Left renal pelvis (tissue), 4 donors: Measurements from ENCODE around the gene TCF7L1. TPM values are rescaled to one million over a fixed set of nuclear protein-coding genes. Genes with fewer than 3 reads are reported as not detected.

Experiments used
- DNase-seq, 4 donors: peaks; one replicate each; pipeline ENCODE4 v3.0.0-alpha.2; 2013; ENCODE audit warnings: low read depth in 4 of 4, low spot score in 3 of 4
- polyA plus RNA-seq, 4 donors: library from polyadenylated mRNA; unstranded; fragments of 120-200 nt; gene quantifications; one replicate each; pipeline ENCODE4 v1.2.1, GENCODE V29; 2013; ENCODE audit not compliant: insufficient read length in 4 of 4

Gene TCF7L1
- polyA plus RNA-seq, 4 donors: 46.8 to 61.0 (median 56.5) TPM

DNA sequence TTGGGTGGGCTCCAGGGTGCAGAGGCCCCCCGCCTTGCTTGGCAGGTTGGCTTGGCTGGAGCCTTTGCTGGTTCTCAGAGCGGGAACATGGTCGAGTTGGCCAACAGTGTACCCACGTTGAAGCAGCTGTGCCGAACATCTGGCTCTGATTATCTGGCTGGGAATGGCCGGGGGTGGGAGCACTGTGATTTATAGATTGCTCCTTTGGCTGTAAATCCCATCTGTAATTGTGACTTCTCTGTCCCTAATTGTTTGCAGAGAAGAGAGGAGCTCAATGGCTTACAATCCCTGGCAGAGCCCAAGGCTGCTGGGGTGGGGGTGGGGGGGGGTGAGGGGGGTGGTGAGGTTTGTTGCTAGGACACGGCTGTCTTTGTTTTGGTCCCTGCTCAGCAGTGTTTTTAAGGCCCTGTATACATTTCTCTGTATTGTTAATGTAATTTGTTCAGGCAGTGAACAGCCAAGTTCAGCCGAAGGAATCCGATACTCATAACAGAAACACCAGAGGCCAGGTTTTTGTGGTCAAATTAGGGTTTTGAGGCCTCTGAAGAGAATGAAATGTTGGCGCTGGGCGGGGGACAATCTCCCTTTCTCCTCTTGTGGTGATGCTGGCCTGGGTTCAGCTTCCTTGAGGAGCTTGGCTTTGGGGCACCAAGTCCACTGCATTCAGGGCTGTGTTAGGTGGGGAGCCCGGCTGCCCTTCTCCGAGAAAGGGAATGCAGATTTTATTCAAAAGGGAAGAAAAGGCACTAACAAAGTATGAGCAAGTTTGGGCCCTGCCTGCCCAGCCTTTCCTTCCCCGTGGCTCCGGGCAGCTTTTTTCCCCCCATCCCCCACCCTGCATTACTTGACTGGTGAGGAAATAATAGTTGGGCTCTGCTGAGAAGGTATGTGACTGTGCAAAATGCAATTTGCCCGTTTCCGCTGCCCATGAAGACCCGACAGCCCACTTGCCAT lies 82.5 kb downstream of the TCF7L1 start:
- peak in 2 of 4 donors; percentile 40 to 49 for DNase-seq

DNA sequence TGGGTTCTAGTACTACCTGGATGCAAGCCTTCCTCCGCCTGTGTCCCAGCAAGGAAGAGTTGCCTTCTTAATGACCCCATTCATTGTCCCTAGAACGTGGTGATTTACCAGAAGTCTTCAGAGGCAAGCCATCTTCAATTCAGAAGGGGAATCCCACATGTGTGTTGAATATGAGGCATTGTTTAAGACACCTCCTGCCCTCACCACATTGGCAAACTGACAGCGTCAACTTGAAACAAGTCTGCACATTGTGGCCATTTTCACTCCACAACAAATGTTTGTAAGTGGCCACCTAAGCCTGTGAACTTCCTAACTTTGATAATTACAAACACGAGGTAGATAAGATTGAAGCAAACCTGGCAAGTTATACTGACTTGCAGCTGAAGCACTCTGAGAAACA lies 83.7 kb downstream of the TCF7L1 start:
- no peak for DNase-seq

DNA sequence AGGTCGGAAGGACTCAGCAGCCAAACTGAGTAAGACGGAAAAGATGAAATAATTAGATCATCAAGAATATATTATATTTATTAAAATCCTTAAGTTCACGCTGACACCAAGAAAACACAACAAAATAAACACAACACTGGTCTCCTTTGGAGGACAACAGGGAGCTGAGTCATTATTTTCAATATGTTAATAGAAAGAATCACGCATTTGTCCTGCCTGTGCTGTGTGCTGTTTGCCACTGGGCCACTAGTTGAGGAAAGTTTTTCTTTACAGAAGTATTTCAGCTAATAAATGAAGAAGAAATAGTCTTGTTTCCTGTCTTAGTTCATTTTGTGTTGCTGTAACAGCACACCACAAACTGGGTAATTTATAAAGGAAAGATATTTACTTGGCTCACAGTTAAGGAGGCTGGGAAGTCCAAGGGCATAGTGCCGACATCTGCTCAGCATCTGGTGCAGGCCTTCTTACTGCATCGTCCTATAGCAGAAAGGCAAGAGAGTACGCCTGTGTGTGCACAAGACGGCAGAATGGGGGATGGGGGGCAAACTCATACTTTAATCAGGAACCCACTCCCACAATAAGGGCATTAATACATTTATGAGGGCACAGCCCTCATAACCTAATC lies 88.0 kb downstream of the TCF7L1 start:
- DNase-seq: no peak

DNA sequence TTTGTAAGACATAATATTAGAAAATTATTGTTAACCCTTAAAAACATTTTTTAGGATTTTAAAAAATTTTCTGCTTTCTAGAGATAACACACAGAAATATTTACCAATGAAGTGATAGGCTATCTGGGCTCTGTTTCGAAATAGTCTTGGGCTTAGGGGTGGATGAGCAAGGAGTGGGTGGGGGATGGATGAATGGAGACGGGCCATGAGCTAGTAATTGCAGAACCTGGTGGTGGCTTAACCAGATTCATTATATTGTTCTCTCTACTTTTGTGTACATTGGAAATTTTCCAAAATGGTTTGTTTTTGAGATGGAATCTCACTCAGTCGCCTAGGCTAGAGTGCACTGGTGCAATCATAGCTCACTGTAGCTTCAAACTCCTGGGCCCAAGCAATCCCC lies 89.6 kb downstream of the TCF7L1 start:
- no peak for DNase-seq

DNA sequence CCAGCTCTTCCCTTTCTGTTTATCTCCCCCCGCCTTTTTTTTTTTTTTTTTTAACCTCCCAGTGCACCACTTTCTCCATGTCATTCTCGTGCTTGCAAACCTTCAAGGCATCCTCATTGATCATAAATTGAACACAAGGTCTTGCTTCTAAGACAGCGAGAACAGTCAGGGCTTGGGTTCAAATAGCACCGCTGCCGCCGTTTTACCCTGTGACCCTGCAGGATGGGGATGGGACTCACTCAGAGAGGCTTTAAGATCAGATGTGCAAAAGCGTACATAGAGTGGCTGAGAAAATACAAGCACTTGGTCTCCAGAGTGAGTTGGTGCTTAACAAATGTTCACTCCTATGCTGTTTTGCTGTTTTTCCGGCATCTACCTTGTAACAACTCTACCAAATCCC lies 93.6 kb downstream of the TCF7L1 start:
- no peak for DNase-seq

DNA sequence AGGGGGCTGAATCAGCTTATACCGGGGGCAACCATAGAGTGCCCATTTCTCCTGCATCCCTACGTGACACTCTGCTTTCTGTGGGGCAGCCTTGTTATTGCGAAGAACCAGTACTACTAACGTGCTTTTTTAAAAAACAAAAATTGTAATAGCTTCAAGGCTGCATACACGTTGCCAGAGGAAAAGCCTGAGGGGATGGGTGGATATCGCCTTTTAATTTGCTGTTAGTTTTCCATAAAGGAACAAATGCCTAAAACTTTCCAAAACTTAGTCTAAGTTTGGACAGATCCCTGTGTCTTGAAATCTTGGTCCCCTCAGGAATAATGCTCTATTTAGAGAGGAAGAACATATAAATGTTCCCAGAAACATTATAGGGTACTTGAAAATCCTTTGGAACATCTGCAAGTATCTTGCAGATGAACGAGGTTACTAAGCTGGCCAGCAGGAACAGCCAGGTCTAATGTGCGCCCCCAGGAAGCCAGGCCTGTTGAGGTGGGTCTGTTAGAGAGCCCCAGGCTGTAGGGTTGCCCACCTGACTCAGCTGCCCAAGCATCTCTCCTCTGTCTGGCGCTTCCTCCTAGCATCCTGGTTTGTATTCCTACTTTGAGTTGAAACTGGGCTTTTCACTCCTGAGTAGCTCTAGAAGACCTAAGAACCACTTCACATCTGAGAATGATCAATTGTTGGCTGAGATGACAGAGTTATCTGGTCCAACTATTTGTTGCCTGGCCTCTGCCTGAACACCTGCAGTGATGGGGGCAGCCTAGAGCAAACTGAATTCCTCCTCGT lies 97.7 kb downstream of the TCF7L1 start:
- DNase-seq: no peak

DNA sequence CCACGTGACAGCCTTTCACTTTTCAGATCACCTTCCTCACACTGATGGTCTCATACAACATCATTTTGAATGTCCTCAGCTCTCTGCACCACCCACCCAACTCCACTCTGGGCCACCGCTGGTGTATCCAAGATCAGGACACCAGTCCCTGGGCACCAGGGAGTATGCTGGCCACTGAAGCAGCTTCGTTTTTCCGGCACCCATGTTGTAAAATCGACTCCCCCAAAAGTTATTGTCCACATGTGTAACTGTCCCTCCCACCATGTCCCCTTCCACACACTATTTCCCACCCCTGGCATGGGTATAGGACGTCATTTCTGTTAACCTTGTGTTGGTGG lies 98.2 kb downstream of the TCF7L1 start:
- no peak for DNase-seq

DNA sequence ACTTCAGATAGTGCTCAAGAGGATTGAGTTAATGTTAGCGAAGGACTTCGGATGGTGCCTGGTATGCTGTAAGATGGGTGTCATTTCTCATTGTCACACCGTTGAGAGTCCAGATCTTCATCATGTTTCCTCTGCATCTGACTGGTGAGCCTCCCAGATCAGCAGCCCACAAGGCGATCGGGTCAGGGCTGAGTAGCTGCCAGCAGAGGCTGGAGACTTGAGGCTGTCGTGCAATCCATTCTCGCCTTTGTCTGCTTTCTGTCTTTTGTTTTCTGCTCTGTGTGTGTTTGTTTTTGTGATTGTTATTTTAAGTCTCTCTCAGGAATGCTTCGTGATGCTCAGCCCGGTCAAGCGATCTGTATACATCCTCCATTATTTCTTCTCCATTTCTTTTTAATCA lies 98.8 kb downstream of the TCF7L1 start:
- no peak for DNase-seq

DNA sequence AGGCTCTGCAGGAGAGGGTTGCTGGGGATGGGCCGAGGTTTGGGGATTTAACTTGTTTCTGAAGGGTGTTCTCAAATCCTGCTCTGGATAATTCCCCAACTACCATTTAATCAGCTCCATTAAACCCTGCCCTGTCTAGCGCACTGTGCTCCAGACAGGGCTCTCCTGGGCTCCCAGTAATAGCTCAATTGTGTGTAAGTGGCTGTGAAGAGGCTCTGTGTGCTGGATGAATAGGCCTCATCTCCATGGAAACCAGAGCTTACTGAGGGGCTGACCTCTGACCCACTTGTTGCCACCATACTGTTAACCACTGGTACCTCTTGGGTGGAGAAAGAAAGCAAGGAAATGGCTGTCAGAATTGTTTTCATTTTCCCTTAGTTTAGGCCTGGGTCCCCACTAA lies 101.7 kb downstream of the TCF7L1 start:
- DNase-seq: no peak

DNA sequence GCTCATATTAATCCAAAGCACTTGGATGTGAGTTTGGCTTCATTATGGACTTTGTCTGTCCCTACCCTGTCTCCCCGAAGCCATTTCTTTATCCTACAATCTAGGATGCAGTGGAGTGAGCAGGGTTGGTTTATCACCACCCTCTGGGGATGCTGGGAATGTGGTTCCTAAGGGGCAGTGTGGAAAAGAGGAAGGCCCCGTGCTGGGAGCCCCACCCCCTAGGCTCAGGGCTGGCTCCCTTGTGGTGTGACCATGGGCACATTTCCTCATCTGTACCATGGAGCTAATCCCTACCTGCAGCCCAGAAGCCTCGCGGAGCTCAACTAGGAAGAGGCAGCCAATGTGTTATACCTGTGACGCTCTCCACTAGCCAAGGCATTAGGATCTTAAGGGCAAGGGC lies 102.1 kb downstream of the TCF7L1 start:
- no peak for DNase-seq

DNA sequence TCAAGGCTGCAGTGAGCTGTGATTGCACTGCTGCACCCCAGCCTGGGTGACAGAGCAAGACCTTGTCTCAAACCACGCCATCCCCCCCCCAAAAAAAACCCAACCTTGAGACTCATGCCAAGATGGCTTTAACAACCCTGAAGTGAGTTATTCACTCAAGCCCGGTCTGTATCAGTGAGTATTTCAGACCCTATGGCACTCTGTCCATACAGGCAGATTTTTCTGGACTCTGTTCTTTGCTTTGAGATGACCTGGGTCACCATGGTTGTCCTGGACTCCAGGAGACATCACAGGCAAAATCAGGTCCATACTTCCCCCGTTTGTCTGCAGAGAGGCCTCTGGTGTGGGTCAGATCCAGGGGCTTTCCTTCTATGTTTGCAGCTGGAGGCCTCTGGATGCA lies 102.9 kb downstream of the TCF7L1 start:
- no peak for DNase-seq

DNA sequence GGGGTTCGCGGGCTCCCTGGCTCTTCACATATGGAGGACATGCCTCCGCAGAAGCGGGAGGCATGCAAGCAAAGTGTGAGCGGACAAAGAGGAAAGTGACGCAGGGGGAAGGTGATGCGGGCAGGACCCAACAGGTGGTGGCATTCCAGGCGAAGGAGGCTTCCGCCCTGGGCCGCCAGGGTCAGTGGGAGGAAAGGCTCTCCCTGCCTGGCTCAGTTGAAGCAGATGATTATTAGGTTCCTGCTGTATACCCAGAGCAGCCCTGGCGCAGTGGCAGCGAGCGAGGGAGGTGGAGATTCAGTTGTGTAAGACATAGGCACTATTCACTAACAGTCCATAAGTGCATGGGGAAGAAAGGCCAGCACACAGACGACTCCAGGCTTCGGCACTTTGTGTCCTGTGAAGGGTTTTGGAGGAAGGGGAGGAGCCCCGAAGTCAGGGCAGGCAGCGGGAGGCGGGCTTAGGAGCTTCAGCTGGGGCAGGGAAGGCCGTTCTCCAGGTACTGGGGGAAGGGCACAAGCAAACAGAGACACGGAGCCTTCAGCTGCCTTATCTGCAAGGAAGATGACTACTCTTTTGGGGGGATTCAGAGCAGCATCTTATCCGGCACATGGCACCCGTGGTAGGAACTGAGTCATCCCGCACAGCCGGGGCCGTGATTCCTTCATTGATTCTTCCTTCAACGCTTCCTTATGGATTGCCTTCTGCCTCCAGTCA lies 104.8 kb downstream of the TCF7L1 start:
- no peak for DNase-seq

DNA sequence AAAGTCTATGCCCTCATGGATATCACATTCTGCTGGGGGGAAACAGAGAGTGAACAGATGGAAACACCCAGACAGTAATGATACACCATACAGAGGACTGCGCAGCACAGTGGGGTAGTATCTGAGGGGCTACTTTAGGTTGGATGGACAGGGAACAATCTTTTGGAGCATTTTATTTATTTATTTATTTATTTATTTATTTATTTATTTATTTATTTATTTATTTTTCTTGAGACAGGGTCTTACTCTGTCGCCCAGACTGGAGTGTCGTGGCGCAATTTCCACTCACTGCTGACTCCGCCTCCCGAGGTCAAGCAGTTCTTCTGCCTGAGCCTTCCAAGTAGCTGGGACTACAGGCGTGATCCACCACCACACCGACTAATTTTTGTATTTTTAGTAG lies 105.4 kb downstream of the TCF7L1 start:
- no peak for DNase-seq

DNA sequence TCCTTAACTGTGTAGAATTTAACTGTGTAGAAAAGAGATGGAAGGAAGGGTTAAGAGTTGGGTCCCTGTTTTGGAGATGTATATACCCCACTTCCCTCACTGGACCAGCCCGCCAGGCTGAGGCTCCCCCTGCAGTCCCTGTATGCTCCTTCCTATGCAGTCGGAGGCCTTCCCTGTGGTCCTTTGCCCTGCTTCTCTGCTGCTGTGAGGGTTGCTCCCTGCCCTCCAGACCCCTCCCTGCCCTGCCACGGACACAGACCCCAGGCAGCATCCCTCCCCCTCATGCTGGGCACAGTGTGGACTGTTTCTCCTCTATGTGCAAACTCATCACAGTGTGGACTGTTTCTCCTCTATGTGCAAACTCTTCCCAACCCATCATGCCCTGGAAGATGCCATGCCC lies 105.9 kb downstream of the TCF7L1 start:
- no peak for DNase-seq

DNA sequence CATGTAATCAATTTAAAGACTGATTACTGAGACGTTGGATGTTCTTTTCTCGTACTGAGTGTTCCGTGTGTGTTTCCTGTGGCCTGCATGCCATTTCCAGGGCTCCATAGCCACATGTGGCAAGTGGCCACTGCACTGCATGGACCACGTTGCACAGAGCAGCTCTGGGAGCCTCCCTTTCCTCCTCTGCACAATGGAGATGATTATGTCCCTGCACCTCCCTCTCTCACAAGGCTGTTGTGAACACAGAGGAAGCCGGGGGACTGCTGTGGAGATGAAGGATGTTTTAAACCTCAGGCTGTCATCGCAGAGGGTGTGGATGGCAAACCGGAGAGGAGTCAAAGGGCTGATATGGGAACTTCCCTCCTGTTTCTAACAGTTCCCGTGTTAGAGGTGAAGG lies 106.9 kb downstream of the TCF7L1 start:
- no peak for DNase-seq

DNA sequence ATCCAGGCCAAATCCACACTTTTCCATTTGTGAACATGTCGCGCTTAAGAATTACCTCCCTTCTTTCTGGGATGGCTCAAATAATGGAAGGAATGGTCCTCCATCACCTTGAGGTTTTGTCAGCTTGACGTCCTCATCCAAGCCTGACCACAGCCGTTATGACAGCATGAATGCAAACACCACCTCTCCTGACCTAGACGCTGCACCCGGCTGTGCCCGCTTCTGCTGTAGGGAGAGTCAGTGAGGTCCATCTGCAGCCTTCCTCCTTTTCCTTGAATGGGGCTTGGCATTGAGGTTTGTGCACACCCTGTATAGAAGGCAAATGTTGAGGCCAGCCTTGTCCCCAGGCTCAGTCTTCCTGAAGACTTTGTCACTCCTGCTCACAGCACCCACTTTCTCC lies 109.1 kb downstream of the TCF7L1 start:
- no peak for DNase-seq

DNA sequence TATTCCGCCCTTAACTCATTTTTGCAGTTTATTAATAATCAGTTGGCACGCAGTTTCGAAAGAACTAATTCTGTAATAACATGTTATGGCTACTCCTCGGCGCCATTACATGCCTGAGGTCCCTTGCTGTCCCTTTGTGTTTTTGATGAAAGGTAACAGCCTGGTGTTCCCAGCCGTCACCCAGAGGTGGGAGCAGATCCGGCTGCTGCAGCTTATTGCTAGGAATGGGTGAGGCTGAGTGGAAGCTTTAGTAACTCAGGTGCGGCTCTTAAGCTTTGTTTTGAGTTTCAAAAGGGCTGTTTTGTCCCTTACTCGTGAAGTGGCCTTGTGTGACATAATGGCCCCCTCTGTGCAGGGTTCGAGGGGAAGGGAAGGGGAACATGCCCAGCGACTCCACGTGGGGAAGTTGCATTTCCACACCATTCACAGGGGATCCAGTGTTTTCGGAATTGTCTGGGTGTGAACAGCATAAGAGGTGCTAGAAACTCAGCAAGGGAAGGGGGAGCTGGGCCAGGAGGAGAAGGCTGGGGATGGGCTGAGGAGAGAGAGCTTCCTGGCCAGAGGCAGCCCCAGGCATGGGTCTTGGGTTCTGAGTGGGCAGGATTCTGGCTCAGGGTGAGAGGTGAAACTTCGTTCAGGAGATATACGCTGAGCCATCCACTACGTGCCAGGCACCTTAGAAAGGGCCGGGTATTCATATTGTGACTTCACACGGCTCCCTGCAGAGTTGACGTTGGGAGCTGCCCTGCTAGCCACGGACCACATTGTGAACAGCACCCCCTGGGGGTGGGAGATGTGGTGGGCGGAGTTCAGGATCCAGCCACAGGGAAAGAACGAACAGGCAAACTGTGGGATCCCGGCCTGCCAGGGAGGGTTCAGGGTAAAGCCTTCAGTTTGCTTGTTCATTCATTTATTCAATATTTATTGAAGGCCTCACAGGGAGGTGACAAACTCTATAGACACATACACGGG lies 110.2 kb downstream of the TCF7L1 start:
- no peak for DNase-seq

DNA sequence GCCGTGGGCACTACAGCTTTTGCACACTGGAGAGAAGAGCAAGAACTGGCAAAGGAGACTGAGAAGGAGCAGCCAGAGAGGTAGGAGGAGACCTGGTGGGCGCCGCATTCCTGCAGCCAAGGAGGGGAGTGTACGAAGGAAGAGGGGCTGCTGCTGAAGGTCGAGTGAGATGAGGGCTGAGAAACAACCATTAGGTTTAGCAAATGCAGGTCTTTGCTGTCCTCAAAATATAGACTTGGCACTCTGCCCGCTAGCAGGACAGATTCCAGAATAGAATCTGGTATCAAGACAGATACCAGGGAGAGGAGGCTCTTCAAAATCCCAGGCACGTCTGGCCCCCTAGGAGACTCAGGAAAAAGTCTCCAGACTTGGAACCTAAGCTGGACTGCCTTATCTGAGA lies 111.6 kb downstream of the TCF7L1 start:
- DNase-seq: no peak

DNA sequence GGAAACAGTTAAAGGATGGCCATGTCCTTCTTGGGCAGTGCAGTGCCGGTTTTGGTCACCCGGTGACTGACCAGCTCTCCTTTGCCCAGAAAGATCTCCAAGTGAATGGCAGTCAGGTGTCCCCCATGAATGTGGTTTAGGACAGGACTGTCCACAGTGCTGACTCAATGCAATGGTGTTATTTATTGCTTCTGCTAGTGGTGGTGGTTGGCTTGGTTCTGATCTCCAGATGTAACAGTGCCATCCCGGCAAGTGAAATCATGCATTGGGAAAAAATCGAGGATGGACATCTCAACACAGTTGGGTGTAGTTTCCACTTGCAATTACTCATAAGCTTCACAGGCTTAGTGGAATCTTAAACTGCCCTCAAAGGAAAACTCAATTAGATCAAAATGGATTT lies 112.7 kb downstream of the TCF7L1 start:
- DNase-seq: no peak

DNA sequence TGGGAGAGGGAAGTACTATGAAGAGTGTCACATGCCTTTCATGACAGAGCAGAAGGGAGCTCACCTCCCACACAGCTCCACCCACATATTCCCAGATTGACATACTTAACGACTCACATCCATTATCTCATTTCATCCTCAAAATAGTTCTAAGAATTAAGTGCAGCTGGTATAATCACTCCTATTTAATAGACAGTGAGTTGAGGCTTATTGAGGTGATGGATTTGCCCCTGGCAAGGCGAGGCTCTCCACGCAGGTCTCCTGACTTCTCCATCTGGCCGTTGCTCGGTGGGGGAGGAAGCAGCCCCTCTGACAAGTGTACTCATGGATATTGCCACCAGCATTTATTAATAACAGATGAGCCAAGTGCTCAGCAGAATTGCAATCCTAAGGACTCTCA lies 113.2 kb downstream of the TCF7L1 start:
- no peak for DNase-seq
